GM21528 (cell line): ENCODE results near the gene DYNC1LI1.
A peak's percentile ranks its signal among the peaks of the same experiment; 100 is the strongest.

Experiments used
- ATAC-seq: cut with Tn5 transposase; IDR thresholded peaks from one replicate; pipeline ENCODE4 v1.9.1; 2021; ENCODE audit warnings: mild to moderate bottlenecking, moderate library complexity; ENCODE audit not compliant: unreplicated experiment, low FRiP score

The DYNC1LI1 gene

GRCh38 chr3:32570421-32571191 is at the start of gene DYNC1LI1:
TSS of gene DYNC1LI1 (minus strand) at chr3:32570858. CDS start at chr3:32570770, 88 bp downstream.
- ATAC-seq, result peak; percentile 88

- no peak for ATAC-seq
Observed at GRCh38 chr3:32619395-32619794, 48.7 kb upstream of the DYNC1LI1 start.

GRCh38 chr3:32616267-32616962 is 45.8 kb upstream of the DYNC1LI1 start:
- ATAC-seq, result no peak

- no peak for ATAC-seq
Observed at GRCh38 chr3:32614956-32615355, 44.3 kb upstream of the DYNC1LI1 start.

GRCh38 chr3:32613183-32613582 is 42.5 kb upstream of the DYNC1LI1 start:
- no peak for ATAC-seq

- ATAC-seq, result no peak
Observed at GRCh38 chr3:32612547-32612946, 41.9 kb upstream of the DYNC1LI1 start.

- no peak for ATAC-seq
Observed at GRCh38 chr3:32607522-32607921, 36.9 kb upstream of the DYNC1LI1 start.

- no peak for ATAC-seq
Observed at GRCh38 chr3:32606960-32607359, 36.3 kb upstream of the DYNC1LI1 start.

GRCh38 chr3:32606277-32606676 is 35.6 kb upstream of the DYNC1LI1 start:
- ATAC-seq, result no peak

GRCh38 chr3:32603064-32603463 is 32.4 kb upstream of the DYNC1LI1 start:
- ATAC-seq, result no peak

- ATAC-seq, result no peak
Observed at GRCh38 chr3:32602206-32602605, 31.5 kb upstream of the DYNC1LI1 start.

GRCh38 chr3:32601722-32602121 is 31.1 kb upstream of the DYNC1LI1 start:
- no peak for ATAC-seq

- no peak for ATAC-seq
Observed at GRCh38 chr3:32597656-32598055, 27.0 kb upstream of the DYNC1LI1 start.

GRCh38 chr3:32596909-32597369 is 26.3 kb upstream of the DYNC1LI1 start:
- no peak for ATAC-seq

- no peak for ATAC-seq
Observed at GRCh38 chr3:32596282-32596908, 25.7 kb upstream of the DYNC1LI1 start.

- ATAC-seq, result no peak
Observed at GRCh38 chr3:32595323-32595722, 24.7 kb upstream of the DYNC1LI1 start.

GRCh38 chr3:32593903-32594525 is 23.4 kb upstream of the DYNC1LI1 start:
- no peak for ATAC-seq

- no peak for ATAC-seq
Observed at GRCh38 chr3:32592696-32593353, 22.2 kb upstream of the DYNC1LI1 start.

- ATAC-seq, result no peak
Observed at GRCh38 chr3:32592011-32592410, 21.4 kb upstream of the DYNC1LI1 start.

GRCh38 chr3:32591186-32591585 is 20.5 kb upstream of the DYNC1LI1 start:
- no peak for ATAC-seq
